Kidney (tissue), 14 donors: ENCODE measurements around the gene CPED1. TPM values are rescaled to one million over a fixed set of nuclear protein-coding genes. Genes with fewer than 3 reads are reported as not detected.

Experiments used
- DNase-seq, 5 donors: peaks; one replicate each; pipeline ENCODE4 v3.0.0-alpha.2; 2013 to 2020
- FAIRE-seq: peaks from 2 replicates; lab custom pipeline; 2012; peaks lifted over from hg19 to GRCh38; lab: Jason Lieb, UNC
- H3K27ac ChIP-seq, 2 donors: one replicate each; pipeline ENCODE4 v1.7.0; 2013; ENCODE audit warnings: low read depth in 2 of 2, low read length in 2 of 2, inconsistent platforms in 1 of 2
- H3K27me3 ChIP-seq: one replicate; pipeline ENCODE4 v1.7.1; 2013; ENCODE audit warnings: low read length, inconsistent platforms; ENCODE audit not compliant: control insufficient read depth, insufficient read depth
- H3K36me3 ChIP-seq, 3 donors: one replicate each; pipeline versions ENCODE4 v1.7.0 to v1.7.1; 2013; ENCODE audit warnings: low read length in 3 of 3, control low read depth in 1 of 3, inconsistent platforms in 1 of 3; ENCODE audit not compliant: insufficient read depth in 3 of 3, control insufficient read depth in 2 of 3
- H3K4me1 ChIP-seq, 3 donors: one replicate each; pipeline versions ENCODE4 v1.7.0 to v1.7.1; 2013; ENCODE audit warnings: low read length in 3 of 3, inconsistent platforms in 1 of 3, low read depth in 1 of 3; ENCODE audit not compliant: control insufficient read depth in 2 of 3, insufficient read depth in 2 of 3
- H3K4me3 ChIP-seq, 3 donors: one replicate each; pipeline versions ENCODE4 v1.7.0 to v1.8.1; 2013; ENCODE audit warnings: low read length in 3 of 3, control low read depth in 1 of 3, inconsistent platforms in 1 of 3
- H3K9ac ChIP-seq, 3 donors: one replicate each; pipeline versions ENCODE4 v1.7.0 to v1.7.1; 2013; ENCODE audit warnings: low read length in 3 of 3, control low read depth in 1 of 3, inconsistent platforms in 1 of 3
- H3K9me3 ChIP-seq, 3 donors: one replicate each; pipeline versions ENCODE4 v1.7.0 to v1.7.1; 2013; ENCODE audit warnings: low read length in 3 of 3, control low read depth in 1 of 3, inconsistent platforms in 1 of 3; ENCODE audit not compliant: control insufficient read depth in 2 of 3, insufficient read depth in 1 of 3
- intact Hi-C: fragments of 100-400 bp; cut with DNase I; formaldehyde crosslinking; loops from one replicate; pipeline ENCODE4 v1.11.1; 2022
- polyA plus RNA-seq: library from polyadenylated mRNA; stranded (reverse); fragments of 350-450 nt; fragmentation: Illumina TruSeq; extraction: RNeasy Lipid Tissue Mini Kit (QIAGEN cat#74804); gene quantifications from one replicate; pipeline ENCODE4 v1.2.3, GENCODE V29; 2014; ENCODE audit warnings: low read depth, low replicate concordance; ENCODE audit not compliant: insufficient read depth
- total RNA-seq: library from RNA; stranded (reverse); fragmentation: NEBNext Ultra II Directional; extraction: Animal tissue kit (Norgen Biotek cat#: 25700); gene quantifications from one replicate; pipeline ENCODE4 v1.2.1, GENCODE V29; 2021
- TF ChIP-seq, protein P1 (sequence below): IDR thresholded peaks from 3 replicates; pipeline ENCODE4 v1.5.1; 2012; ENCODE audit warnings: mild to moderate bottlenecking, moderate library complexity, borderline replicate concordance; ENCODE audit not compliant: insufficient read depth; ENCODE audit errors: extremely low read depth
- donor health status: control.
- donor health status: control.
- donor health status: control.
- donor health status: control.
- donor health status: control.
- donor health status: DM: yes; HTN: yes; CAD: no.
- donor health status: Normal renal cell carcinoma (clear cell type).

The CPED1 gene
- total and polyA plus RNA-seq, 2 donors from 2014 or later, result 2.9 to 16.9 TPM

DNA sequence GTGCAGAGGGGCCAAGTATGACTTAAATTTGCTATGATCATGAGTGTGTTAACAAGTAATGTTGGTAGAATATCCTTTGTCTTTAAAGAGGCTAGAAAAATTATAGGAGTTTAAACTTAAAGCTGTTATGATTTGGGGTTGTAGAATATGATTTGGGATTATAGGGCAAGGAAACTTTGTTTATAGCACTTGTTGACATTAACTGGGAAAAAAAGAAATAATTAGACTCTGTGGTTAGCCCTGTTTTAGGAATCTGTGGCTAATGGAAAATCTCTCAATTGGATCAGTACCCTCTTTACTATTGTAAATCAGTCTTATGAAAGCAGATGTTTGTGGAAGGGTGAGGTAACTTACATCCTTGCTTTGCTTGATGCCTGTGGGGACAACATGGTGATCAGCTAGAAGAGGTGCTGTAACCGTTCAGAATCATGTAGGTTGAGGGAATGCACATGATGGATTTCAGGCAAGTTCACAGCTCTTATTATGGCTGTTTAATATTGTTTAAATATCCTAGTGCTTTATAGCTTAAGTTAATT lies 26.8 kb upstream of the CPED1 start:
- H3K4me1 ChIP-seq, result peaks cover 0 to 2% (median 0%) of the 10 kb centered on the region in 3 donors
- intact Hi-C loops, result no loop called here
- no peak overlapping the region for H3K4me3 ChIP-seq
- H3K27ac ChIP-seq, result no peak overlapping the region
- H3K27me3 ChIP-seq, result no peaks in the 10 kb centered on the region
- H3K9ac ChIP-seq, result no peak overlapping the region
- no peak for FAIRE-seq
- TF ChIP-seq, protein P1, sequence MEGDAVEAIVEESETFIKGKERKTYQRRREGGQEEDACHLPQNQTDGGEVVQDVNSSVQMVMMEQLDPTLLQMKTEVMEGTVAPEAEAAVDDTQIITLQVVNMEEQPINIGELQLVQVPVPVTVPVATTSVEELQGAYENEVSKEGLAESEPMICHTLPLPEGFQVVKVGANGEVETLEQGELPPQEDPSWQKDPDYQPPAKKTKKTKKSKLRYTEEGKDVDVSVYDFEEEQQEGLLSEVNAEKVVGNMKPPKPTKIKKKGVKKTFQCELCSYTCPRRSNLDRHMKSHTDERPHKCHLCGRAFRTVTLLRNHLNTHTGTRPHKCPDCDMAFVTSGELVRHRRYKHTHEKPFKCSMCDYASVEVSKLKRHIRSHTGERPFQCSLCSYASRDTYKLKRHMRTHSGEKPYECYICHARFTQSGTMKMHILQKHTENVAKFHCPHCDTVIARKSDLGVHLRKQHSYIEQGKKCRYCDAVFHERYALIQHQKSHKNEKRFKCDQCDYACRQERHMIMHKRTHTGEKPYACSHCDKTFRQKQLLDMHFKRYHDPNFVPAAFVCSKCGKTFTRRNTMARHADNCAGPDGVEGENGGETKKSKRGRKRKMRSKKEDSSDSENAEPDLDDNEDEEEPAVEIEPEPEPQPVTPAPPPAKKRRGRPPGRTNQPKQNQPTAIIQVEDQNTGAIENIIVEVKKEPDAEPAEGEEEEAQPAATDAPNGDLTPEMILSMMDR, result no peak
- peaks cover 2 to 17% (median 4%) of the 10 kb centered on the region in 3 donors for H3K36me3 ChIP-seq
- DNase-seq, result no peak
- no peaks in the 10 kb centered on the region for H3K9me3 ChIP-seq

DNA sequence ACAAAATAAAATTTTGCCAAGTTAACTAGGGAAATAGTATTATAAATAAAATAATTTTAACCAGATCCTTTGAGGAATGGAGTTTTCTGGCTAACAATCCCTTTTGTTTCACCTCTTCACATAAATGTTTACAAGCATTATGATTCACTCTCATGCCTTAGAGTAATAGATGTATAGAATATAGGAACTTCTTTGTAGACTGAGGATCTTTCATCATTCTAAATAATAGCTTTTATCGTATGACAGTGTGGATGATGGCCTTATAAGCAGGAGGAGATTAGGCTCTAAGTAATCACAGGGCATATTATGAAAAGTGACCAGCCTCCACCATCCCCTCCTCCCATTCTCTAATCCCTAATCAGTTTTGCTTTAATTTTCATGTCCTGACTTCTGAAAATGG lies 24.4 kb upstream of the CPED1 start:
- H3K9me3 ChIP-seq, result no peaks in the 10 kb centered on the region
- FAIRE-seq (no peak), DNase-seq (no peak)
- H3K36me3 ChIP-seq, result peaks cover 7 to 38% (median 17%) of the 10 kb centered on the region in 3 donors
- TF ChIP-seq, protein P1, result no peak
- no peak overlapping the region for H3K4me3 ChIP-seq
- no peak overlapping the region for H3K9ac ChIP-seq
- H3K27ac ChIP-seq, result no peak overlapping the region
- no peaks in the 10 kb centered on the region for H3K27me3 ChIP-seq
- H3K4me1 ChIP-seq, result peaks cover 0 to 2% (median 0%) of the 10 kb centered on the region in 3 donors
- intact Hi-C loops, result no loop called here

GRCh38 chr7:120966961-120967360 lies 21.6 kb upstream of the CPED1 start:
- FAIRE-seq (no peak), DNase-seq (no peak)
- H3K9ac ChIP-seq, result no peak overlapping the region
- H3K4me3 ChIP-seq, result no peak overlapping the region
- no peaks in the 10 kb centered on the region for H3K9me3 ChIP-seq
- TF ChIP-seq, protein P1, result no peak
- peaks cover 15 to 51% (median 23%) of the 10 kb centered on the region in 3 donors for H3K36me3 ChIP-seq
- H3K27me3 ChIP-seq, result no peaks in the 10 kb centered on the region
- no peaks in the 10 kb centered on the region for H3K4me1 ChIP-seq
- H3K27ac ChIP-seq, result no peak overlapping the region
- intact Hi-C loops, result no loop called here

- H3K9me3 ChIP-seq, result no peaks in the 10 kb centered on the region
- no peak overlapping the region for H3K9ac ChIP-seq
- FAIRE-seq (no peak), DNase-seq (no peak)
- intact Hi-C loops, result no loop called here
- no peak overlapping the region for H3K4me3 ChIP-seq
- peaks cover 12 to 31% (median 17%) of the 10 kb centered on the region in 3 donors for H3K36me3 ChIP-seq
- TF ChIP-seq, protein P1, result no peak
- no peak overlapping the region for H3K27ac ChIP-seq
- H3K4me1 ChIP-seq, result no peaks in the 10 kb centered on the region
- no peaks in the 10 kb centered on the region for H3K27me3 ChIP-seq
Observed at GRCh38 chr7:120973849-120974248, 14.7 kb upstream of the CPED1 start.
